HS-5 (cell line): ENCODE measurements around the gene ALG8.
"Not testable (repeated sequence)": the region's sequence is repeated elsewhere in the genome, so short reads cannot be mapped to it uniquely, and the experiment has no call there.

Experiments
- DNase-seq: peaks from one replicate; pipeline ENCODE4 v3.0.0-alpha.2; 2012; ENCODE audit warnings: low read depth

ALG8 gene

DNA sequence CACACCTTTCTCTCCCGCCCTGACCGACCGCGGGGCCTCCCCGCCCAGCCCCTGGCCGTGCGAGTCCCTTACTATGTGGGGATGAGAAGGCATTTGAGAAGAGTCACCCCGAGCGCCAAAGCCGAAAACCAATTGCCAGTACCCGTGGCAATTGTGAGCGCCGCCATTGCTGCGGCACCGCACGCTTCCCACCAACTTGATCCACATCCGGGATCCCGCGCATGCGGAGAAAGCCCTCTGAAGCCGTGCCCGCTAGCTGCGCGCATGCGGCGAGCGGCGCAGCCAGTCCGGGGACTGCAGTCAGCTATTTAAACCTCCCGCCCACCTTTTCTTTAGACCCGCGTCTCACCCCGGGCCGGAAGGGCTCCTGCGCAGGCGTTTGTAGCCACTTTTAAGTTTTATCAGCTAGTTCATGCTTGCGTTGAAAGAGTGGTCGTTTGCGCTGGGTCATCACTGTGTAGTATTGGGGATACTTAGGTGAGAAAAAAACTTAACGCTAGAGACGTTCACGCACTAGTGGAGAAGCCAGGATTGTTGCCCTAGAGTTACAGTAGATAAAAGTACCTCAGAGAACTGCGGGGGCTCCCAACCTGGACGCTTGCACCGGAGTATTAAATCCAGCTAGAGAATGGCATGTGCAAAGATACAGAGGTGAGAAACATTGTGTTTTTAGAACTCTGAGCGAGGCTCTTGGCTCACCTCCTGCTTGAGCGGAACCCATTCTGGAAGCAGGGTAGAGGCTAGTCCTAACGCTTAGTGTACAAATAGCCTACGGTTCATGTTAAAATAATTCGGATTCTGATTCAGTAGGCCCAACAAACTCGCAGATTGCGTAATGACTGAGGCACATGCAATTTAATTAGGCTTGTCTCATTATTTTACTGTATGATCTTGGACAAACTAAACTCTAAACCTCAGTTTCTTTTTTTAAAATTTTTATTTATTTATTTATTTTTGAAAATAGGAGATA lies at the start of gene ALG8:
ALG8 (minus strand) TSS at position 205 of the 970 bp plus-strand sequence; CDS start at position 167, 38 bp downstream.
- DNase-seq, result peak; percentile 74

DNA sequence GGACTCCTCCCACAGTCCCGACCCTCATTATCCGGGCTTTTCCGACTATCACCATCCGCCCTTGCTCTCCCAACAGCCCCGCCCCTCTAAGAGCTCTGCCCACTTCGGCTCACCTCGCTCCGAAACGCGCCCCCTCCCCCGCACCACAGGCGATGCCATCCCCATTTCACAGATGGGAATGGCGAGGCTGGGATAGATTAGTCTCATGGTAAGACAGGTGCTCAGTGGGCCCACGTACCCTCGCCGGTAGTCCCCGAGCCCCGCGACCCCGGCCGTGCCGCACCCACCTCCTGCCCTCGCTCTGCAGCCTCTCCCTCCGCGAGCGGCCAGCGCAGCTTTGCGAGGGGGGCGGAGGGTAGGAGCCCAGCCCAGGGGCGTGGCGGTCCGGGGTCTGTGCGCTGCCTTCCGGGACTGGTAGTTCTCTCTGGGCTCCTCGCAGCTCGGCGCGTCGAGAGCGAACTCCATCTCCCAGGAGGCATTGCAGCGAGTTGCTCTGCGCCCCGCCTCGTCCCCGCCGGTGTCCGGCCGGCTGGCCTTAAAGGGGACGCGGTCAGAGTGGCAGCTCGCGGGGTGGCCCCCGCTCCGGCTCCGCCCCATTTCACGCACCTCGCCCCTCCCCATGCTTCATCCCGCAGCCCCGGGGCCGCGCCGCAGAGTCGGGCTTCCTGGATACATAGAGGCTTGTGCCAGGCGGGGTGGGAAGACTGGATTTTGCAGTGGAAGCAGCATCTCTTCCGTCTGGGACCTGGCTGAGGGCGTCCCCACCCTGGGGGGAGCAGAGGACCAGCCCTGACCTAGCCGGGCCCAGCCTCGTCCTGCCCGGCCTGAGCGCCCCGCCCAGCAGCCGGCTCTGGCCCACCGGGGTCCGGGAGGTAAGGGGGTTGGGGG lies 49.1 kb upstream of the ALG8 start, which contains the start of the genes KCTD21 and USP35:
KCTD21 (minus strand) TSS at position 341 of the 888 bp plus-strand sequence. CDS start 14,072 bp downstream, outside the sequence.
USP35 (plus strand) TSS at position 634 of the 888 bp plus-strand sequence. CDS start 7,327 bp downstream, outside the sequence.
- DNase-seq, result peak; percentile 80

DNA sequence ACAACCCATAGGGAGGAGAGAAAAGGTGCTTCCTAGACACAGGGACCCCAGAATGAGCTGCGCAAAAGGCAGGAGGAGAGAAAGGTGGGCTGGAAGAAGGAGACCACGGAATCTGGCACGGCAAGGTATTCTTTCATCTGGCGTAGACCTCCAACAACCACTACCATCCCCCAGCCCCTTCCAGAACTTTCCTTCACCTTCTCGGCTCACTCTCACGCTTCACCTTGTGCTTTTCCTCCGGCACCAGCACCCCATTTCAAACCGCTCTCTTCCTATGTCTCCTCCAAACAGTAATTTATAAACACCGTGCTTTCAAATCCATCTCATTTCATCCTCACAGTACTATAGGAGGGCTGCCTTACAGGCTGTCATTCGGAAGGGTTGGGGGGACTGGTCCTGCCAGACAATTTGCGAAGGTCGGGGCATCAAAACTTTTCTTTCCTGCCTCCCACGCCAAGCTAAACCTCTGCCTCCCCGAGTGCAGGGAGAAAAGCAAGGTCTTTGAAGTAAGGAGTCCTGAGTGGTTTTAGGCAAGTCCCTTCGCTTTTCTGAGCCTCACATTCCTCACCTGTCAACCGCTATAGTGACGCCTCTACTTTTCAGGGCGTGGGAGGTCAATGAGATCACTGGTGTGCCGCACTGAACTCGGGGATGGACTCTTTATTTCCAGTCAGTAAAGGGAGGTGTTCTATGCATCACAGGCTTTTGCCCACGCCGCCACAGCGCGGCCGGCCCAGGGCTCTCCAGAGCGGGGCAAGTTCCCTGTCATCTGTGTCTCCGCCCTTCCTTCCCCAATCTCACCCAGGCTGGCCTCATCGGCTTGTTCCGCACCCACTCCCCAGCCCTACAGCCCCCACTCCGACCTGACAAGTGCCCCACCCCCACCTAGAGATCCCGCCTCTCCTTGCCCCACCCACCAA lies 48.2 kb upstream of the ALG8 start:
- peak; percentile 15 for DNase-seq

DNA sequence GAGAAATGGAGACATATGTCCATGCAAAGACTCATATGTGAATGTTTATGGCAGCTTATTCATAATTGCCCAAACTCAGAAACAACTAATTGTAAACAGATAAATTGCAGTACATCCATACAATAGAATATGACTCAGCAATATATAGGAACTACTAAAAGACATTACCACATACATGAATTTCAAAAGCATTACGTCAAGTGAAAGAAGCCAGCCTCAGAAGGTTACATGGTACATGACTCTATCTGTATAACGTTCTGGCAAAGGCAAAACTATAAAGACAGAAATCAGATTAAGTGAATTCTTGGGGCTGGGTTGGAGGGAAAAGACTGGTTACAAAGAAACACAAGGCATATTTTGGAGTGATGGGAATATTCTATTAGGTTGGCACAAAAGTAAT lies 41.8 kb upstream of the ALG8 start:
- DNase-seq, result peak; percentile 72

DNA sequence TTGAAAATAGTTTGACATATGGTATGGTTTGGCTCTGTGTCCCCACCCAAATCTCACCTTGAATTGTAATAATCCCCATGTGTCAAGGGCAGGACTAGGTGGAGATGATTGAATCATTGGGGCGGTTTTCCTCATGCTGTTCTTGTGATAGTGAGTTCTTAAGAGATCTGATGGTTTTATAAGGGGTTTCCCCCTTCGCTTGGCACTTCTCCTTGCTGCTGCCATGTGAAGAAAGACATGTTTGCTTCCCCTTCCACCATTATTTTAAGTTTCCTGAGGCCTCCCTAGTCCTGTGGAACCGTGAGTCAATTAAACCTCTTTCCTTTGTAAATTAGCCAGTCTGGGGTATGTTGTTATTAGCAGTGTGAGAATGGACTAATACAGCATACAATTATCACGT lies 41.3 kb upstream of the ALG8 start:
- DNase-seq, result no peak

DNA sequence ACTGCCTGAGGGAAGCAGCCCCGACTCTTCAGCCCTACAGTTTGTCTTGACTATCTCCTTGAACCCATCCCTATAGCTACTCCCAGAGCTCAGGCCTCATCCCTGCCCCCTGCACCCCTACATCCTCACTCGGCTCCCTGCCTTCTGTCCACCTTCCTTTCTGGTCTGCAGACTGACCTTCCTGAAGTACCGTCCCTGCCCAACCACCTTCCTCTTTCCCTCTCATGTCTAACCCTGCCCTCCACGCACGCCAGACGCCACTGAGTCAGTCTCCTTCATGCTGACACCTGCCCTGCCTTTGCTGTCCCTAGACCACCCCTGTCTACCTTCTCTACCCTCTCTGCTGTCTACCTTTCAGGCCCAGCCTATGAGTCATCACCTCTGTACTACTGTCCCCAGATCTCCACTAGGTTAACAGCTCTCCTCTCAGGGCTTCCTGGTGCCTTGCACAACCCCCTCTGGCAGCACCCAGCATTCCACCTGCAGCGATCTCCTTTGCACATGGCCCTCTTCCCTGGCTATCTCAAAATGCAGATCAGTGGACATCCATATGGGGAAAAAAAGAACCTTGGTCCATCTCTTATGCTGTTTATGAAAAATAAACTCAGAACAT lies 40.1 kb upstream of the ALG8 start:
- DNase-seq, result no peak

DNA sequence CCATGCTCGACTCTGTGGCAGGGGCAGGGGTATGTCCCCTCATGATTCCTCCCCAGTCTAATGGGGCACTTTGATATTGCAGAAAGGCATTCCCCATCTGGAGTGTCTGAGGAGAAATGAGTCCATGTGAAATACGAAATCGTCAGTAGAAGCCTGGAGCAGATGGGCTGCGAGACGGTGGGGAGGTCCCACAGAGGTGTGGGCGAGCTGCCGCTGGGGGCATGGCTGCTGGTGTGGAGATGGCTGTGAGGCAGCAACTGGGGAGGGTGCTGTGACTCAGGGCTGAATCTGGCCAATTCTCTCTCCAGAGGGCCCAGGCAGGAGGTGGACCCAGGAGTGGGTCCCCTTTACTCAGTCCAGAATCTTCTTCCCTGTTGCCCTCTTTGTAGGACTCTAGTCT lies 37.8 kb upstream of the ALG8 start:
- DNase-seq, result no peak

DNA sequence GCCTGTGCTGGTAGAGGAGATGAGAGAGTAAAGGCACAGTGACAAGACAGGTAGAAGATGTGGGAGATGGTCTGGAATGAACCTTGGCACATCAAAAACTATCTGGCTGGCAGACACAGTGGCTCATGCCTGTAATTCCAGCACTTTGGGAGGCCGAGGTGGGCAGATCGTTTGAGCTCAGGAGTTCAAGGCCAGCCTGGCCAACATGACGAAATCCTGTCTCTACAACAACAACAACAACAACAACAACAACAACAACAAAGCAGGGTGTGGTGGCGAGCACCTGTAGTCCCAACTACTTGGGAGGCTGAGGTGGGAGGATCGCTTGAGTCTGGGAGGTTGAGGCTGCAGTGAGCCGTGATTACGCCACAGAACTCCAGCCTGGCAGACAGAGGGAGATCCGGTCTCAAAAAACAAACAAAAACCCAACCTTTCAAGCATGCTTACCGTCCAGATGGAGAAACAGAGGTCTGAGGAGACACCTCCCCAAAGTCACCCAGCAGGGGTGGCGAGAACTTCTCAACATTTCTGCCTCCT lies 37.2 kb upstream of the ALG8 start:
- DNase-seq, result no peak

DNA sequence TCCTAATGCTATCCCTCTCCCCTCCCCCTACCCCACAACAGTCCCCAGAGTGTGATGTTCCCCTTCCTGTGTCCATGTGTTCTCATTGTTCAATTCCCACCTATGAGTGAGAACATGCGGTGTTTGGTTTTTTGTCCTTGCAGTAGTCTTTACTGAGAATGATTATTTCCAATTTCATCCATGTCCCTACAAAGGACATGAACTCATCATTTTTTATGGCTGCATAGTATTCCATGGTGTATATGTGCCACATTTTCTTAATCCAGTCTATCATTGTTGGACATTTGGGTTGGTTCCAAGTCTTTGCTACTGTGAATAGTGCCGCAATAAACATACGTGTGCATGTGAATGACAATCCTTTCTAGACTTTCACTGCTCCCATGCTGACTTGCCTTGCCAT lies 36.4 kb upstream of the ALG8 start:
- DNase-seq, result not testable (repeated sequence)

DNA sequence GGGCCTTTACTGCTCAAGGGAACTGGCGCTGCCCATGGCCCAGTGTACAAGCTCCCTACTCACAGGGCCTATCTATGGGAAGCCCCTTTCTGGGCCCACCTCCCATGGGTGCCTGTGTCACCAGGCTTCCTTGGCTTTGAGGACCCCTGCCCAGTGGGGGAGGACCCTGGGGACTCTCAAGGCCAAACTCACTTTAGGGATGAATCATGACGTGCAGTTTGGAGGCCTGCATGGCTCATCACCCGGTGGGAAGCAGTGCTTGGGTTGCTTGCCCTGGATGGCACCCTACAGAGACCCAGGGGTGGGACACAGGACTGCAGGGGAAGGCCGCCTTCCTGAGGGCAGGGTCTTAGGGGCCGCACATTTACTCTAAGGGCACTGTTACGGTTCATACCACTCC lies 32.5 kb upstream of the ALG8 start:
- no peak for DNase-seq

DNA sequence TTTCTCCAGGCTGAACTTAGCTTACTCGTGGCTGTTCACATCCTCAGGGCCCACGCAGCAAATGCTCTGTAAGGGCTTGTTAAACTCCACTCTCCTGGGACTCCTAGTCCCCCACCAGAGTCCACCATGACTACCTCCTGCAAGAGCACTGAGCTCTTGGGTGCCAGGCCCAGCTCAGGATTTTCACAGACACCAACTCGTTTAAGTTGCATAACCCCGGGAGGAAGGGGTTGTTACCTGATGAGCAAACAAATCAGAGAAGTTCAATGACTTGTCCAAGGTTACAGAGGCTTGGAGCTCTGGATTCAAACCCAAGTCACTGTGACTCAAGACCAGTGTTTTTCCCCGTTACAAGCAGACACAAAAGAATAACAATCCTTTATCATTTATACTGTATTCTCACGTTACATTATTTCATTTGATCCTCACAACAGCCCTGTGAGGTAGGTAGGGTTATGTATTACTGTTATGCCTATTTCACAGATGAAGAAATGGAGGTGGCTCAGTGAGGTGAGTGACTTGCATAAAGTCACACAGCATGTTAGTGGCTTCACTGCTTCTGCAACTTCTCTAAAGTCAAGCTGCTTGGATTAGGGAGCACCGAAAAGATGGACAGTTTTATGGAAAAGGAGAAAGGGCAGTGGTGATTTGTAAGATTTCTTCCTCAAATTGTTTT lies 31.6 kb upstream of the ALG8 start:
- no peak for DNase-seq

DNA sequence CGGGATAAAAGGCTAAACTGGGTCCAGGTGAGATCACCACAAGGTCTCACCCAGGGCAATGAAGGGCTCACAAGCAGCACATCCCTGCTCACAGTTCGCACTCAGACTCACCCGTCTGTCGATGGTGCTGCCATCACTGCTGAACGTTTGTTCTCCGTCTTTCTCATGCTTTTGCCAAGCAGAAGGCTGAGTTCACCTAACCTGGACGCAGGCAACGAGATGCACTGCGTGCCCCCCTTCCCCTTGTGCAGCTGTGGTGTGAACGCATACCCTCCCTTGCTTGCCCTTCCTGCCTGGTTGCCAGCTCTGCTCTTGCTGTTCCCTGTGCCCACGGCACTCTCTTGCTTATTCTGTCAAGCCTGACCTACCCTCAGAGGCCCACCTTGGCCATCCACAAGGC lies 31.0 kb upstream of the ALG8 start:
- no peak for DNase-seq

DNA sequence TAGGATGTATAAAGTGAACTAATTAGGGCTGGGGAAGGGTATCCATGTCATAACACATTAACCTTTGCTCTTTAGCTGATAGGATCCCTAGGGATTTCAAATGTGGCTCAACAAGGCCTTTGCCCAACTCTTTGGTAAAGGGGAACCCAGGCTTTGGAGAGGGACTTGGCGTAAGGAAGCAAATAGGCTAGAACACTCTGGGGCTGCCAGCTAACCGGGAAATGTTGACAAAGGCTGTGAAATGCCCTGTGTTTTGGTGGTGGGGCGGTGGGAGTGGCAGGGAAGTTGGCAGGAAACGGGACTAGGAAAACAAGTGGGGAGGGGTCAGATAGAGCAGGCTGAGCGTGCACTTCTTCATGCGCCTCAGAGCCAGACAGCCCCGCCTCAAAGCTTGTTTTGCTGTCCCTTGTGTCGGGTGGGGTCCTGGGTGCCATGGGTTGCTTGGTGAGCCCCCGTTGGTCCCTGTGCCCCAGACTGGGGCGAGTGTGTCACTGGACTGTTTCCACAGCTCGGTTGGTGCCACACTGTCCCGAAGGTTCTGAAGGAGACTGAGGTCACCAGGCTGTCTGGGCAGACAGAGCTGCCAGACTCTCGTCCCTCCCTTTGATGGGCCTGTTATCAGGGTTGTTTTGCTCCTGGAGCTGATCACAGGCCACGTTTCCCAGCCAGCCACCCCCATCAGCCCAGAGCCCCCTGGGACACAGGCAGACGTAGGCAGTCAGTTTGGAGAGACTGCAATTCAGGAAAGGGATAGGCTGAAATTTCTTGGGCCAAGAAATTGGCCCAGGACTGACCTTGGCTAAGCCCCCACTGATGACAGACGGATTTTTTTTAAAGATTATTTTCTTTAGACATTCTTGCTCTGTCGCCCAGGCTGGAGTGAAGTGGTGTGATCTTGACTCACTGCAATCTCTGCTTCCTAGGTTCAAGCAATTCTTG lies 29.4 kb upstream of the ALG8 start:
- DNase-seq, result no peak

DNA sequence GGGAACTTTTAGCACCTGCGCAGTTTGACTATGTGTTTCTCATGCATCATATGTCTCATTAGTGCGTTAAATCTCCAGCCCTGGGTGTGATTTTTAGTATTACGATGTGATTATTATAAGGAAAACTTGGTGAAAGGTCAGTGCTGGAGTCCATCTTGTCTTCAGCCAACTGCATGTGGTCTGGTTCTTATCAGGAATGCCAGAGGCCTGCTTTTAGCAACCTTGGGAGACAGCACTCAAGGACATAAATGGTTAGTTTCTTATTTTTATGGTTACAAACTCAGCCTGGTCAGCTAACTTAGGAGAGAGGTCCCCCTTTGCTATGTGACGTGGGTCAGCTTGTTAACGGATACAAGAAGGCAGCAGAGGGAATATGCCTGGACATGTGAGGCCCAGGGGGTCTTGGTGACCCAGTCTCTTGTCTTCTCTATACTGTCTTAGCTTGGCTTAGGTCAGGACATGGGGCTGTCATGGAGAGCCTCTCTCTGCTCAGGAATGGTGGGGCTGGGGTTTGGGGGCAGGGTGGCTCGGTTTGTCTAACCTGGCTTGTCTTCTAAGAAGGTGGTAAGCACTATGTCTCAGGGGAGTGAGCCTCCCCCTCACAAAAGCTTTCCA lies 27.5 kb upstream of the ALG8 start:
- no peak for DNase-seq

DNA sequence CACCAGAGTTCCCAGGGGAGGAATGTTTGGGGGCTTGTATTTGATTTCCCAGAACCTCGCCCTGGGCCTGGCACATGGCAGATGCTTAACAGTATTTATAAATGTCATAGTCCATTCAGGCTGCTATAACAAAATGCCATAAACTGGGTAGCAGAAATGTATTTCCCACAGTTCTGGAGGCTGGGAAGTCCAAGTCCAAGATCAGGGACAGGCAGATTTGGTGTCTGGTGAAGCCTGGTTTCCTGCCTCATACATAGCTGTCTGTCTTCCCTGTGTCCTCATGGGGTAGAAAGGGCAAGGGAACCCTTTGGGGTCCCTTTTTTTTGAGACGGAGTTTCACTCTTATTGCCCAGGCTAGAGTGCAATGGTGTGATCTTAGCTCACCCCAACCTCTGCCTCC lies 25.0 kb upstream of the ALG8 start:
- DNase-seq, result no peak

DNA sequence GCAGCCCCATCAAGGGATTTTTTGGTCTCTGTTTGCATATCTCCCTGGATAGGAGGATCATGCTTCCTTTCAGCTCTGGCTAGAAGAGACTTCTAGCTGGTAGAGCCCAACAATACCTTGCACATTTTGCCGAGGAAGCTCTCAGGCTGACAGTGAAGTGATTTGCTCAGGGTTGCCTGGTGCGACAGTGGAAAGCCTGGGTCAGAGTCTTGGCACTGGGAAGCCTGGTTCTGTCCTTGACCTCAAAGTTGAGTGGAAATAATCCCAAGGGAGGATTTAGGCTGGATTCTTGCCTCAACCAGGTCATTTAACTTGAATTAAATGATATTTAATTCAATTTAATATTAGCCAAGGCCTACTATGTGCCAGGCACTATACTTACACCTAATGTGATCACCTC lies 24.4 kb upstream of the ALG8 start:
- DNase-seq, result no peak

DNA sequence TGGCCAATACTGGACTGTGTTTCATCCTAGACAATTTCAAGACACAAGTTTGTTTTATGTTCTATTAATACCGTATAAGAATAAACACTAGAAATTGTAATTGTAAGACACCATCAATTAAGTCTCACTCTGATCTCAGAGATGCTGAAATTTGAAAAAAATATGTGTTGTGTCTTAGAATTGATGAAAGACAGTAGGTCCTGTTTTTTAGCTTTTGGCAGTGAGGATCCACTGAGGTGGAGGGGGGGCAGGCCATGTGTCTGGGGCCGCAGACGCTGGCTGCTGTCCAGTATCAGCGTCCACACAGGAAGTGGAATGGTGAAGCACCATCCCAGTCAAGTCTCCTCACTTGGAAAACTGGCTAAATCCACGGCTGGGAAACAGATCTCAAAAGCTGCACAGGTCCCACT lies 22.5 kb upstream of the ALG8 start:
- no peak for DNase-seq

DNA sequence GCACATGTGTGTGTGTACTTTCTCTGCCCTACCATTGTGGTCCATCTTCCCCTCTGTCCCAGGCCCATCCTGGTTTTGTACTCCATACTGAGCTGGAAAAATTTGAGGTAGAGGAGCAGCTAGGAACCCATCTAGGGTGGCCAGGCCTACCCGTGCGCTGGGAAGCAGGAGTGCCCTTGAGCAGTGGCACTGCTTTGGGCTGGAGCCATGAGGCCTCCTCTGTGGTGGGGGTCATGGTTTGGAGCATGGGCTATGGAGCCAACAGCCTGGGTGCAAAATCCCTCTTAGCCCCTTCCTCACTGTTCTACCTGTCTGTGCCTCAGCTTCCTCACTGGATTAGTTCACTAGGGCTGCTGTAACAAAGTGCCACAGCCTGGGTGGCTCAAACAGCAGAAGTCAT lies 21.9 kb upstream of the ALG8 start:
- DNase-seq, result no peak

DNA sequence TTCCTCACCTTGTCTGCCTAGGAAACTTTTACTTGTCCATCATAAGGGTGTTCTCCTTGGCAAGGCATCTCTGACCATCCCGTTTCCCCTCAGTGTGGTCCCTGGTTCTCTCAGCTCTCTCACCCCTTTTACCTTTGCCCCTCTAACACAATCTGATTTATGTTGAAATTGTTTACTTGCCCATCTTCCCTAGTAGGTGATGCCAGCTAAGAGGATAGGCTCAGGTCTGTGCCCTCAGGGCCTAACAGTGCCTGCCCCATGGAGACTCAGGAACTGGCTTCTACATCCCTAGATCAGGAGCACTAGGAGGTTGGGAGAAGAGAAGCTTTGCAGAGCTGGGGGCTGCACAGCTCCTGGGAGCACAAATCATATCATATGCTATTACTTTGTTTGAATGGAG lies 21.1 kb upstream of the ALG8 start:
- no peak for DNase-seq
